Measurements from ENCODE around the gene CYP2E1.
"Not testable (repeated sequence)": the region's sequence is repeated elsewhere in the genome, so short reads cannot be mapped to it uniquely, and the experiment has no call there.

Gene CYP2E1

GRCh38 chr10:133532871-133533270, 5.7 kb downstream of the CYP2E1 start:
- DNase-seq (ENCODE audit: low spot score in 2 of 2) = no peak
- H3K9me3 Mint-ChIP-seq = no peaks in the 10 kb centered on the region
- H3K4me1 Mint-ChIP-seq = peaks cover 21% of the 10 kb centered on the region
- ATAC-seq (replicated peaks; ENCODE audit: extremely low read depth, poor library complexity, severe bottlenecking) = no peak
- H3K27ac Mint-ChIP-seq (ENCODE audit: low read depth) = no peak overlapping the region
- H3K27me3 Mint-ChIP-seq = peaks cover 64% of the 10 kb centered on the region
- H3K36me3 Mint-ChIP-seq (ENCODE audit: insufficient read depth) = peaks cover 3% of the 10 kb centered on the region
- no peak overlapping the region for H3K4me3 Mint-ChIP-seq

GRCh38 chr10:133534417-133534816, 7.3 kb downstream of the CYP2E1 start:
- no peaks in the 10 kb centered on the region for H3K9me3 Mint-ChIP-seq
- no peak for ATAC-seq (replicated peaks; ENCODE audit: extremely low read depth, poor library complexity, severe bottlenecking)
- peaks cover 14% of the 10 kb centered on the region for H3K4me1 Mint-ChIP-seq
- peaks cover 62% of the 10 kb centered on the region for H3K27me3 Mint-ChIP-seq
- peaks cover 3% of the 10 kb centered on the region for H3K36me3 Mint-ChIP-seq (ENCODE audit: insufficient read depth)
- no peak overlapping the region for H3K4me3 Mint-ChIP-seq
- no peak overlapping the region for H3K27ac Mint-ChIP-seq (ENCODE audit: low read depth)
- DNase-seq (ENCODE audit: low spot score in 2 of 2) = no peak

- Mint-ChIP-seq H3K27ac (ENCODE audit: low read depth) (no peak overlapping the region), H3K4me3 (no peak overlapping the region), H3K27me3 (peaks cover 44% of the 10 kb centered on the region), H3K36me3 (ENCODE audit: insufficient read depth) (no peaks in the 10 kb centered on the region), H3K4me1 (no peaks in the 10 kb centered on the region), H3K9me3 (no peaks in the 10 kb centered on the region)
- ATAC-seq (replicated peaks; ENCODE audit: extremely low read depth, poor library complexity, severe bottlenecking) (no peak), DNase-seq (ENCODE audit: low spot score in 2 of 2) (no peak)
These were observed 9.0 kb downstream of the CYP2E1 start for GRCh38 chr10:133536198-133536597.

GRCh38 chr10:133537546-133538545, 10.7 kb downstream of the CYP2E1 start:
- H3K9me3 Mint-ChIP-seq = no peaks in the 10 kb centered on the region
- H3K27ac Mint-ChIP-seq (ENCODE audit: low read depth) = no peak overlapping the region
- H3K36me3 Mint-ChIP-seq (ENCODE audit: insufficient read depth) = no peaks in the 10 kb centered on the region
- ATAC-seq (replicated peaks; ENCODE audit: extremely low read depth, poor library complexity, severe bottlenecking) (no peak), DNase-seq (ENCODE audit: low spot score in 2 of 2) (no peak)
- no peaks in the 10 kb centered on the region for H3K4me1 Mint-ChIP-seq
- H3K4me3 Mint-ChIP-seq = no peak overlapping the region
- peaks cover 34% of the 10 kb centered on the region for H3K27me3 Mint-ChIP-seq

GRCh38 chr10:133541441-133541975, 14.3 kb downstream of the CYP2E1 start:
- ATAC-seq (replicated peaks; ENCODE audit: extremely low read depth, poor library complexity, severe bottlenecking); H3K36me3 Mint-ChIP-seq (ENCODE audit: insufficient read depth): not testable (repeated sequence)
- peaks cover 55% of the 10 kb centered on the region for H3K27me3 Mint-ChIP-seq

GRCh38 chr10:133544506-133544905, 17.3 kb downstream of the CYP2E1 start:
- H3K36me3 Mint-ChIP-seq (ENCODE audit: insufficient read depth) = no peaks in the 10 kb centered on the region
- H3K4me1 Mint-ChIP-seq = peaks cover 10% of the 10 kb centered on the region
- no peak for ATAC-seq (replicated peaks; ENCODE audit: extremely low read depth, poor library complexity, severe bottlenecking)
- DNase-seq (ENCODE audit: low spot score in 2 of 2) = no peak
- no peak overlapping the region for H3K4me3 Mint-ChIP-seq
- H3K27me3 Mint-ChIP-seq = peaks cover 71% of the 10 kb centered on the region
- H3K27ac Mint-ChIP-seq (ENCODE audit: low read depth) = no peak overlapping the region
- peaks cover 6% of the 10 kb centered on the region for H3K9me3 Mint-ChIP-seq

More at GRCh38 chr10:133541441-133541975, 14.3 kb downstream of the CYP2E1 start:
- H3K4me3 Mint-ChIP-seq; DNase-seq (ENCODE audit: low spot score in 2 of 2); H3K27ac Mint-ChIP-seq (ENCODE audit: low read depth); H3K9me3 Mint-ChIP-seq: not testable (repeated sequence)
- H3K4me1 Mint-ChIP-seq = peaks cover 10% of the 10 kb centered on the region

GRCh38 chr10:133554600-133554999, 27.4 kb downstream of the CYP2E1 start:
- H3K27ac Mint-ChIP-seq (ENCODE audit: low read depth) = no peak overlapping the region
- H3K4me3 Mint-ChIP-seq = no peak overlapping the region
- no peaks in the 10 kb centered on the region for H3K4me1 Mint-ChIP-seq
- peaks cover 50% of the 10 kb centered on the region for H3K27me3 Mint-ChIP-seq
- DNase-seq (ENCODE audit: low spot score in 2 of 2) (no peak), ATAC-seq (replicated peaks; ENCODE audit: extremely low read depth, poor library complexity, severe bottlenecking) (no peak)
- H3K36me3 Mint-ChIP-seq (ENCODE audit: insufficient read depth) = peaks cover 3% of the 10 kb centered on the region
- no peaks in the 10 kb centered on the region for H3K9me3 Mint-ChIP-seq

- no peak overlapping the region for H3K27ac Mint-ChIP-seq (ENCODE audit: low read depth)
- H3K4me1 Mint-ChIP-seq = no peaks in the 10 kb centered on the region
- peaks cover 3% of the 10 kb centered on the region for H3K36me3 Mint-ChIP-seq (ENCODE audit: insufficient read depth)
- no peak for DNase-seq (ENCODE audit: low spot score in 2 of 2)
- H3K4me3 Mint-ChIP-seq = no peak overlapping the region
- ATAC-seq (replicated peaks; ENCODE audit: extremely low read depth, poor library complexity, severe bottlenecking) = no peak
- H3K27me3 Mint-ChIP-seq = peaks cover 47% of the 10 kb centered on the region
- H3K9me3 Mint-ChIP-seq = no peaks in the 10 kb centered on the region
These were observed 28.4 kb downstream of the CYP2E1 start for GRCh38 chr10:133555521-133555920.

- ATAC-seq (replicated peaks; ENCODE audit: extremely low read depth, poor library complexity, severe bottlenecking) (no peak), DNase-seq (ENCODE audit: low spot score in 2 of 2) (no peak)
- H3K27ac Mint-ChIP-seq (ENCODE audit: low read depth) = no peak overlapping the region
- H3K36me3 Mint-ChIP-seq (ENCODE audit: insufficient read depth) = peaks cover 4% of the 10 kb centered on the region
- no peaks in the 10 kb centered on the region for H3K4me1 Mint-ChIP-seq
- no peak overlapping the region for H3K4me3 Mint-ChIP-seq
- H3K9me3 Mint-ChIP-seq = no peaks in the 10 kb centered on the region
- H3K27me3 Mint-ChIP-seq = peaks cover 63% of the 10 kb centered on the region
These were observed 30.2 kb downstream of the CYP2E1 start for GRCh38 chr10:133557381-133557780.

- Mint-ChIP-seq H3K27me3 (peaks cover 67% of the 10 kb centered on the region), H3K4me1 (no peaks in the 10 kb centered on the region), H3K4me3 (no peak overlapping the region), H3K9me3 (no peaks in the 10 kb centered on the region), H3K36me3 (ENCODE audit: insufficient read depth) (peaks cover 4% of the 10 kb centered on the region), H3K27ac (ENCODE audit: low read depth) (no peak overlapping the region)
- ATAC-seq (replicated peaks; ENCODE audit: extremely low read depth, poor library complexity, severe bottlenecking) = no peak
- DNase-seq (ENCODE audit: low spot score in 2 of 2) = no peak
These were observed 32.1 kb downstream of the CYP2E1 start for GRCh38 chr10:133559216-133559615.

GRCh38 chr10:133564816-133565215, 37.7 kb downstream of the CYP2E1 start:
- no peak overlapping the region for H3K4me3 Mint-ChIP-seq
- no peak for DNase-seq (ENCODE audit: low spot score in 2 of 2)

GRCh38 chr10:133565441-133566294, 38.5 kb downstream of the CYP2E1 start, which contains the start of gene SYCE1:
TSS of gene SYCE1 (minus strand) at chr10:133565583. CDS start at chr10:133565529, 54 bp downstream.
- no peak within 1 kb of the TSS for H3K27ac Mint-ChIP-seq (ENCODE audit: low read depth)
- ATAC-seq (replicated peaks; ENCODE audit: extremely low read depth, poor library complexity, severe bottlenecking) = no peak

More at GRCh38 chr10:133564816-133565215, 37.7 kb downstream of the CYP2E1 start:
- ATAC-seq (replicated peaks; ENCODE audit: extremely low read depth, poor library complexity, severe bottlenecking) = no peak
- H3K9me3 Mint-ChIP-seq = no peaks in the 10 kb centered on the region
- H3K36me3 Mint-ChIP-seq (ENCODE audit: insufficient read depth) = peaks cover 2% of the 10 kb centered on the region
- H3K27ac Mint-ChIP-seq (ENCODE audit: low read depth) = no peak overlapping the region
- peaks cover 41% of the 10 kb centered on the region for H3K27me3 Mint-ChIP-seq
- H3K4me1 Mint-ChIP-seq = no peaks in the 10 kb centered on the region

More at GRCh38 chr10:133565441-133566294, 38.5 kb downstream of the CYP2E1 start, which contains the start of gene SYCE1:
- H3K4me3 Mint-ChIP-seq = no peak within 1 kb of the TSS
- H3K4me1 Mint-ChIP-seq = no peaks in the 10 kb centered on the region
- H3K27me3 Mint-ChIP-seq = peaks cover 38% of the 10 kb centered on the region
- H3K9me3 Mint-ChIP-seq = no peaks in the 10 kb centered on the region
- DNase-seq (ENCODE audit: low spot score in 2 of 2) = no peak
- peaks cover 2% of the 10 kb centered on the region for H3K36me3 Mint-ChIP-seq (ENCODE audit: insufficient read depth)
